Astrocyte (in vitro differentiated cells and primary cell): ENCODE results near the gene ABCC4. TPM values are rescaled to one million over a fixed set of nuclear protein-coding genes. Genes with fewer than 3 reads are reported as not detected.

Experiments used
- DNase-seq: peaks from one replicate; pipeline ENCODE4 v3.0.0-alpha.2; 2010; ENCODE audit warnings: low read depth
- FAIRE-seq: peaks from 2 replicates; lab custom pipeline; 2011; peaks lifted over from hg19 to GRCh38; lab: Jason Lieb, UNC
- H2AFZ ChIP-seq: 2 replicates; pipeline ENCODE4 v1.6.0; 2012; ENCODE audit warnings: low read depth, low read length, inconsistent platforms
- H3K27ac ChIP-seq: 2 replicates; pipeline ENCODE4 v1.5.1; 2011; ENCODE audit warnings: low read depth, low read length, inconsistent platforms
- H3K27me3 ChIP-seq: 2 replicates; pipeline ENCODE4 v1.6.0; 2011; ENCODE audit warnings: low read length, inconsistent platforms; ENCODE audit not compliant: insufficient read depth
- H3K36me3 ChIP-seq: 2 replicates; pipeline ENCODE4 v1.5.1; 2011; ENCODE audit warnings: low read length, inconsistent platforms; ENCODE audit not compliant: insufficient read depth
- H3K4me1 ChIP-seq: 2 replicates; pipeline ENCODE4 v1.5.1; 2011; ENCODE audit warnings: low read length, inconsistent platforms; ENCODE audit not compliant: insufficient read depth
- H3K4me2 ChIP-seq: 2 replicates; pipeline ENCODE4 v1.6.0; 2012; ENCODE audit warnings: low read length, inconsistent platforms
- H3K4me3 ChIP-seq: 2 replicates; pipeline ENCODE4 v1.5.1; 2011; ENCODE audit warnings: low read depth, mild to moderate bottlenecking, low read length, inconsistent platforms; ENCODE audit not compliant: insufficient read depth
- H3K79me2 ChIP-seq: 2 replicates; pipeline ENCODE4 v1.6.0; 2012; ENCODE audit warnings: mild to moderate bottlenecking, low read length, inconsistent platforms; ENCODE audit not compliant: insufficient read depth
- H3K9ac ChIP-seq: 2 replicates; pipeline ENCODE4 v1.6.0; 2012; ENCODE audit warnings: mild to moderate bottlenecking, low read length, inconsistent platforms
- H3K9me3 ChIP-seq: 2 replicates; pipeline ENCODE4 v1.5.1; 2012; ENCODE audit warnings: low read depth, mild to moderate bottlenecking, low read length, inconsistent platforms; ENCODE audit not compliant: insufficient read depth
- H4K20me1 ChIP-seq: 2 replicates; pipeline ENCODE4 v1.6.0; 2012; ENCODE audit warnings: low read length, inconsistent platforms; ENCODE audit not compliant: insufficient read depth
- H3K27ac Mint-ChIP-seq: one replicate; pipeline ENCODE4 v1.8.0; 2021; ENCODE audit warnings: mild to moderate bottlenecking, mixed read lengths; ENCODE audit not compliant: unreplicated experiment
- H3K27me3 Mint-ChIP-seq: one replicate; pipeline ENCODE4 v1.8.0; 2021; ENCODE audit warnings: low read depth, mixed read lengths; ENCODE audit not compliant: unreplicated experiment
- H3K36me3 Mint-ChIP-seq: one replicate; pipeline ENCODE4 v1.8.0; 2021; ENCODE audit warnings: low read depth, mixed read lengths; ENCODE audit not compliant: unreplicated experiment
- H3K4me1 Mint-ChIP-seq: one replicate; pipeline ENCODE4 v1.8.0; 2021; ENCODE audit warnings: low read depth, mixed read lengths; ENCODE audit not compliant: unreplicated experiment
- H3K4me3 Mint-ChIP-seq: one replicate; pipeline ENCODE4 v1.8.0; 2021; ENCODE audit warnings: mild to moderate bottlenecking, moderate library complexity, mixed read lengths; ENCODE audit not compliant: unreplicated experiment
- H3K9me3 Mint-ChIP-seq: one replicate; pipeline ENCODE4 v1.8.0; 2021; ENCODE audit warnings: mild to moderate bottlenecking, mixed read lengths; ENCODE audit not compliant: unreplicated experiment
- CTCF ChIP-seq: IDR thresholded peaks from 2 replicates; pipeline ENCODE4 v1.5.1; 2011; ENCODE audit warnings: low read depth, mild to moderate bottlenecking, inconsistent platforms, low read length, moderate library complexity; ENCODE audit not compliant: insufficient read depth
- EZH2 ChIP-seq: IDR thresholded peaks from 2 replicates; pipeline ENCODE4 v1.6.1; 2012; ENCODE audit warnings: mild to moderate bottlenecking, low read length, inconsistent platforms; ENCODE audit not compliant: insufficient read depth
- total RNA-seq: library from RNA; stranded (reverse); gene quantifications from 2 replicates; pipeline ENCODE4 v1.2.1, GENCODE V29; 2021

The ABCC4 gene
- total RNA-seq, 1 donor from 2014 or later: 15.6 TPM

DNA sequence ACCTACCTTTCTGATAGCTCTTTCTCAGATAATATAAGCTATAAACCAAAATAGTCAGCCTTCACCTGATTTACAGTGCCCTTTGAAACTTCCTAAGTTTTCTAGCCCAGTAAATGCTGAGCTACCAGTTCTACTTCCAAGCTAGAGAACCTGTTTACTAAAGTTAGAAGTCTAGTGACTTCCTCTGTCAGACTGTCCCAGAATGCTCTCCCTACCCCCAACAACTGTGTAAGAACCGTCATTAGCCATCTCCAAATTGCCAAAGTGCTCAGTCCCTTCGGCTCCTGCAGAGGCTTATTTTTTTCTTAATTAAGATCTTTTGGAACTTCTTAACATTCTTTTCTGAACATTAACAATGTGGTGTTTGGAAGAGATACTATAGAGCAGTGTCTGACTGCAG is 3.2 kb upstream of the ABCC4 start:
- no peak overlapping the region for H3K9ac ChIP-seq
- H3K27ac ChIP-seq: no peak overlapping the region
- no peak overlapping the region for H2AFZ ChIP-seq
- DNase-seq (no peak), FAIRE-seq (no peak)
- no peak overlapping the region for H3K4me3 ChIP-seq
- H3K4me2 ChIP-seq: no peak overlapping the region
- Mint-ChIP-seq H3K4me3 (no peak overlapping the region), H3K4me1 (peaks cover 2% of the 10 kb centered on the region), H3K9me3 (no peaks in the 10 kb centered on the region), H3K27me3 (peaks cover 12% of the 10 kb centered on the region), H3K27ac (no peak overlapping the region), H3K36me3 (no peaks in the 10 kb centered on the region)
- TF ChIP-seq CTCF (no peak), EZH2 (no peak)
- H3K79me2 ChIP-seq: no peaks in the 10 kb centered on the region
- no peaks in the 10 kb centered on the region for H3K36me3 ChIP-seq
- peaks cover 8% of the 10 kb centered on the region for H3K4me1 ChIP-seq
- no peaks in the 10 kb centered on the region for H3K27me3 ChIP-seq
- H4K20me1 ChIP-seq: no peaks in the 10 kb centered on the region
- H3K9me3 ChIP-seq: no peaks in the 10 kb centered on the region

- H3K79me2 ChIP-seq: peaks cover 14% of the 10 kb centered on the region
- H3K4me1 ChIP-seq: peaks cover 14% of the 10 kb centered on the region
- no peaks in the 10 kb centered on the region for H3K9me3 ChIP-seq
- H3K27me3 ChIP-seq: no peaks in the 10 kb centered on the region
- peak overlapping the region; percentile 96 for H2AFZ ChIP-seq
- no peak overlapping the region for H3K27ac Mint-ChIP-seq
- FAIRE-seq (no peak), DNase-seq (peak; percentile 39)
- H3K9me3 Mint-ChIP-seq: no peaks in the 10 kb centered on the region
- peaks cover 14% of the 10 kb centered on the region for H4K20me1 ChIP-seq
- peaks cover 5% of the 10 kb centered on the region for H3K4me1 Mint-ChIP-seq
- peak overlapping the region; percentile 43 for H3K27ac ChIP-seq
- H3K9ac ChIP-seq: peak overlapping the region; percentile 76
- no peak for TF ChIP-seq CTCF
- TF ChIP-seq EZH2: no peak
- H3K4me2 ChIP-seq: peak overlapping the region; percentile 95
- no peaks in the 10 kb centered on the region for H3K36me3 Mint-ChIP-seq
- H3K36me3 ChIP-seq: no peaks in the 10 kb centered on the region
- H3K4me3 ChIP-seq: peak overlapping the region; percentile 71
- peak overlapping the region; percentile 83 for H3K4me3 Mint-ChIP-seq
- peaks cover 12% of the 10 kb centered on the region for H3K27me3 Mint-ChIP-seq
These were observed 730 bp upstream of the ABCC4 start for GRCh38 chr13:95301968-95302393.

DNA sequence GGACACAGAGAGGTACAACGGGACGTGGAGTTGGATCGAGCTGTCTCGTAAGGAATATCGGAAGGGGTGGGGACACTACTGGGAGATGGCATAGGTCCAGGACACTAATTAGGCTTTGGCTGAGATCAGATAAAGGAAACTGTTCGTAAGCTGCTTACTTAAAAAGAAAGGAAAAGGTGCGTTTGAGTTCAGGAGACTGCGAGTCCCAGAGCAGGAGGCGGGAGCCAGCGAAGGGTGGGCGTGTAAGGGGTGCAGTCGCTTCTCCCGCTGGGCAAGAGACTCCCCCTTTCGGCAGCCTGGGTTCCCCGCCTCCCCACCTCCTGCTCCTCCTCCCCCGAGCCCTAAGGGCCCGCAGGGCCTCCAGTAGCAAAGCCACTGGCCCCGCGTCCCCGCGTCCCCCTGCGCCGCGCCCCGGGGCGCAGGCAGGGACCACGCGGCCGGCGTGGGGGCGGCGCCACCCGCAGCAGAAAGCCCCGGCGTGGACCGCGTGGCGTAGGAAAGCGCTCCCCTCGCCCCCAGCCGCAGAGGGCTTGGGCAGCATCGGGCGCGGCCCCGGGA is 547 bp downstream of the ABCC4 start:
- H3K27me3 Mint-ChIP-seq: peaks cover 12% of the 10 kb centered on the region
- Histone ChIP-seq H4K20me1 (peaks cover 25% of the 10 kb centered on the region), H3K27me3 (no peaks in the 10 kb centered on the region), H2AFZ (peak overlapping the region; percentile 96), H3K9ac (peak overlapping the region; percentile 76), H3K36me3 (no peaks in the 10 kb centered on the region), H3K9me3 (no peaks in the 10 kb centered on the region), H3K79me2 (peaks cover 19% of the 10 kb centered on the region), H3K4me2 (peak overlapping the region; percentile 95), H3K4me1 (peaks cover 14% of the 10 kb centered on the region), H3K27ac (peak overlapping the region; percentile 43), H3K4me3 (peak overlapping the region; percentile 71)
- H3K36me3 Mint-ChIP-seq: no peaks in the 10 kb centered on the region
- peaks cover 1% of the 10 kb centered on the region for H3K9me3 Mint-ChIP-seq
- TF ChIP-seq EZH2: no peak
- no peak for TF ChIP-seq CTCF
- DNase-seq: peak; percentile 40
- peak overlapping the region; percentile 91 for H3K4me3 Mint-ChIP-seq
- peaks cover 5% of the 10 kb centered on the region for H3K4me1 Mint-ChIP-seq
- peak overlapping the region; percentile 21 for H3K27ac Mint-ChIP-seq
- no peak for FAIRE-seq
